ENCODE results near the gene IFNGR1.
"Not testable (repeated sequence)": the region's sequence is repeated elsewhere in the genome, so short reads cannot be mapped to it uniquely, and the experiment has no call there.

Gene IFNGR1
- 81.6 to 120 reads per million in 2 donors for total RNA-seq

- peak; percentile 95 for DNase-seq
These were observed at the start of gene IFNGR1 for GRCh38 chr6:137218917-137219663. Gene IFNGR1, minus strand, starts transcription at chr6:137219385. Its CDS starts 58 bp downstream, at chr6:137219327.

- DNase-seq: no peak
These were observed 49.7 kb upstream of the IFNGR1 start for GRCh38 chr6:137268911-137269310.

GRCh38 chr6:137266309-137266586 lies 47.1 kb upstream of the IFNGR1 start:
- DNase-seq: no peak

GRCh38 chr6:137265561-137266308 lies 46.5 kb upstream of the IFNGR1 start:
- no peak for DNase-seq

GRCh38 chr6:137264311-137265075 lies 45.3 kb upstream of the IFNGR1 start:
- no peak for DNase-seq

- no peak for DNase-seq
These were observed 42.6 kb upstream of the IFNGR1 start for GRCh38 chr6:137261761-137262160.

GRCh38 chr6:137261361-137261760 lies 42.2 kb upstream of the IFNGR1 start:
- no peak for DNase-seq

GRCh38 chr6:137260217-137260616 lies 41.0 kb upstream of the IFNGR1 start:
- DNase-seq: no peak

- no peak for DNase-seq
These were observed 40.2 kb upstream of the IFNGR1 start for GRCh38 chr6:137259349-137259748.

- DNase-seq: no peak
These were observed 39.0 kb upstream of the IFNGR1 start for GRCh38 chr6:137258170-137258569.

GRCh38 chr6:137256350-137257103 lies 37.3 kb upstream of the IFNGR1 start:
- no peak for DNase-seq

GRCh38 chr6:137254966-137255365 lies 35.8 kb upstream of the IFNGR1 start:
- DNase-seq: no peak

GRCh38 chr6:137254430-137254829 lies 35.2 kb upstream of the IFNGR1 start:
- DNase-seq: not testable (repeated sequence)

GRCh38 chr6:137248702-137249101 lies 29.5 kb upstream of the IFNGR1 start:
- no peak for DNase-seq

- no peak for DNase-seq
These were observed 28.5 kb upstream of the IFNGR1 start for GRCh38 chr6:137247724-137248123.

GRCh38 chr6:137246791-137247202 lies 27.6 kb upstream of the IFNGR1 start:
- no peak for DNase-seq

- DNase-seq: no peak
These were observed 27.0 kb upstream of the IFNGR1 start for GRCh38 chr6:137246164-137246563.

GRCh38 chr6:137241481-137242038 lies 22.4 kb upstream of the IFNGR1 start:
- DNase-seq: no peak

GRCh38 chr6:137240168-137240567 lies 21.0 kb upstream of the IFNGR1 start:
- no peak for DNase-seq

GRCh38 chr6:137237413-137238170 lies 18.4 kb upstream of the IFNGR1 start:
- no peak for DNase-seq

- DNase-seq: no peak
These were observed 17.6 kb upstream of the IFNGR1 start for GRCh38 chr6:137236581-137237355.

All from T-helper 9 cell (primary cell).